GM23338 (cell line): Measurements from ENCODE around the gene VPS26C. TPM values are rescaled to one million over a fixed set of nuclear protein-coding genes. Genes with fewer than 3 reads are reported as not detected.
A peak's percentile ranks its signal among the peaks of the same experiment; 100 is the strongest.

Source experiments
- ATAC-seq: fragments of 200-7000 bp; cut with Tn5 transposase; 3 replicates; pipeline ENCODE4 v1.9.1; 2020
- DNase-seq: peaks from one replicate; pipeline ENCODE4 v3.0.0-alpha.2; 2015; ENCODE audit warnings: low spot score
- H2AFZ ChIP-seq: fragments of 200-600 bp; sonication (generic); 2 replicates; pipeline ENCODE4 v1.8.0; 2016; ENCODE audit warnings: antibody characterized with exemption, mild to moderate bottlenecking, moderate library complexity
- H3F3A ChIP-seq: fragments of 200-600 bp; sonication (generic); replicated peaks from 2 replicates; pipeline ENCODE4 v1.8.0; 2017; ENCODE audit warnings: antibody characterized with exemption, mixed run types, low read depth
- H3K27ac ChIP-seq: fragments of 200-600 bp; sonication (generic); 2 replicates; pipeline ENCODE4 v1.6.1; 2016; ENCODE audit warnings: low read depth
- H3K27me3 ChIP-seq: fragments of 200-600 bp; sonication (generic); 2 replicates; pipeline ENCODE4 v1.8.0; 2016; ENCODE audit warnings: mild to moderate bottlenecking, mixed run types, moderate library complexity; ENCODE audit not compliant: insufficient read depth
- H3K36me3 ChIP-seq: fragments of 200-600 bp; sonication (generic); 2 replicates; pipeline ENCODE4 v1.8.0; 2016; ENCODE audit warnings: mild to moderate bottlenecking; ENCODE audit not compliant: insufficient read depth
- H3K4me1 ChIP-seq: fragments of 200-600 bp; sonication (generic); 2 replicates; pipeline ENCODE4 v1.8.0; 2016; ENCODE audit warnings: mild to moderate bottlenecking, moderate library complexity; ENCODE audit not compliant: insufficient read depth
- H3K4me2 ChIP-seq: fragments of 200-600 bp; sonication (generic); 2 replicates; pipeline ENCODE4 v1.7.1; 2017; ENCODE audit warnings: mixed run types
- H3K4me3 ChIP-seq: fragments of 200-600 bp; sonication (generic); 2 replicates; pipeline ENCODE4 v1.6.1; 2016; ENCODE audit warnings: mixed run types
- H3K79me2 ChIP-seq: fragments of 200-600 bp; sonication (generic); replicated peaks from 2 replicates; pipeline ENCODE4 v1.8.0; 2017; ENCODE audit warnings: mild to moderate bottlenecking; ENCODE audit not compliant: insufficient read depth
- H3K9me2 ChIP-seq: fragments of 200-600 bp; sonication (generic); 2 replicates; pipeline ENCODE4 v1.8.0; 2017; ENCODE audit not compliant: insufficient read depth
- H4K20me1 ChIP-seq: fragments of 200-600 bp; sonication (generic); replicated peaks from 2 replicates; pipeline ENCODE4 v1.8.0; 2017; ENCODE audit warnings: mild to moderate bottlenecking; ENCODE audit not compliant: insufficient read depth
- H3K27ac Mint-ChIP-seq: 2 replicates; pipeline ENCODE4 v1.8.0; 2020; ENCODE audit warnings: inconsistent platforms, mild to moderate bottlenecking, moderate library complexity, mixed read lengths
- H3K27me3 Mint-ChIP-seq: 3 replicates; pipeline ENCODE4 v1.8.0; 2022; ENCODE audit warnings: low read depth, mild to moderate bottlenecking, moderate library complexity, mixed read lengths, inconsistent platforms; ENCODE audit not compliant: insufficient read depth, poor library complexity
- H3K36me3 Mint-ChIP-seq: 3 replicates; pipeline ENCODE4 v1.8.0; 2021; ENCODE audit warnings: low read depth, mild to moderate bottlenecking, inconsistent platforms, moderate library complexity, mixed read lengths
- H3K4me1 Mint-ChIP-seq: 3 replicates; pipeline ENCODE4 v1.8.0; 2020; ENCODE audit warnings: mild to moderate bottlenecking, inconsistent platforms, mixed read lengths
- H3K4me3 Mint-ChIP-seq: 3 replicates; pipeline ENCODE4 v1.8.0; 2021; ENCODE audit warnings: moderate library complexity, mild to moderate bottlenecking, inconsistent platforms, mixed read lengths
- H3K9me3 Mint-ChIP-seq: 3 replicates; pipeline ENCODE4 v1.8.0; 2020; ENCODE audit warnings: moderate library complexity, mild to moderate bottlenecking, inconsistent platforms, mixed read lengths
- CREB1 ChIP-seq: fragments of 250-450 bp; sonication (Bioruptor Pico); IDR thresholded peaks from 2 replicates; pipeline ENCODE4 v1.5.0; 2020; ENCODE audit warnings: low read depth, mild to moderate bottlenecking, moderate library complexity
- CTCF ChIP-seq, 2 experiments: fragments of 200-600 bp in 1 of 2; sonication (generic) in 1 of 2; conservative IDR thresholded peaks; 2 replicates each; pipeline versions ENCODE4 v1.5.1 to v1.6.1; 2016 to 2017; ENCODE audit warnings: antibody characterized with exemption in 2 of 2, low read depth in 2 of 2, mild to moderate bottlenecking in 2 of 2, moderate library complexity in 1 of 2
- ETS1 ChIP-seq: IDR thresholded peaks from 2 replicates; pipeline ENCODE4 v1.6.1; 2016; ENCODE audit warnings: antibody characterized with exemption
- EZH2 ChIP-seq: fragments of 200-600 bp; sonication (generic); IDR thresholded peaks from one replicate; pipeline ENCODE4 v1.8.0; 2017; ENCODE audit warnings: antibody characterized with exemption, mild to moderate bottlenecking, low read depth; ENCODE audit not compliant: unreplicated experiment
- EZH2phosphoT487 ChIP-seq: fragments of 200-600 bp; sonication (generic); IDR thresholded peaks from one replicate; pipeline ENCODE4 v1.8.1; 2018; ENCODE audit warnings: antibody characterized with exemption; ENCODE audit not compliant: unreplicated experiment
- JUNB ChIP-seq: IDR thresholded peaks from one replicate; pipeline ENCODE4 v1.6.1; 2016; ENCODE audit warnings: antibody characterized with exemption; ENCODE audit not compliant: unreplicated experiment
- NANOG ChIP-seq: IDR thresholded peaks from 2 replicates; pipeline ENCODE4 v1.6.1; 2016; ENCODE audit warnings: antibody characterized with exemption, borderline replicate concordance
- POLR2AphosphoS5 ChIP-seq: IDR thresholded peaks from 2 replicates; pipeline ENCODE4 v1.6.1; 2016; ENCODE audit warnings: antibody characterized with exemption, low read depth
- REST ChIP-seq: IDR thresholded peaks from one replicate; pipeline ENCODE4 v1.6.1; 2018; ENCODE audit warnings: antibody characterized with exemption; ENCODE audit not compliant: unreplicated experiment
- STAT1 ChIP-seq: IDR thresholded peaks from one replicate; pipeline ENCODE4 v1.6.1; 2016; ENCODE audit warnings: antibody characterized with exemption; ENCODE audit not compliant: unreplicated experiment
- ZNF114 ChIP-seq: fragments of 250-450 bp; sonication (Bioruptor Pico); IDR thresholded peaks from 2 replicates; pipeline ENCODE4 v1.5.0; 2020; ENCODE audit warnings: mild to moderate bottlenecking, moderate library complexity
- ZNF331 ChIP-seq: fragments of 250-450 bp; sonication (Bioruptor Pico); IDR thresholded peaks from 2 replicates; pipeline ENCODE4 v1.5.0; 2020; ENCODE audit warnings: low read depth, mild to moderate bottlenecking, moderate library complexity
- long read RNA-seq: library from polyadenylated mRNA; unstranded; transcript quantifications from one replicate; pipeline ENCODE4 v2.0.0, GENCODE V29; 2020; ENCODE audit not compliant: unreplicated experiment
- polyA plus RNA-seq: library from polyadenylated mRNA; unstranded; fragments of >200 nt; fragmentation: Nextera tagmentation; extraction: Ambion mirVana; gene quantifications from 2 replicates; pipeline ENCODE4 v1.2.1, GENCODE V29; 2016
- total RNA-seq: library from RNA; depleted of rRNA; stranded (reverse); fragments of >200 nt; shearing (Covaris generic); gene quantifications from 2 replicates; pipeline ENCODE4 v1.2.3, GENCODE V29; 2014; rRNA removed

Gene VPS26C
- total RNA-seq: 79.1 and 91.2 TPM in 2 replicates
- polyA plus RNA-seq: 39.3 and 45.1 TPM in 2 replicates
- long read RNA-seq, transcript VPS26C-213 (2 exons, 959 nt): major isoform, 9 of 24 reads
- long read RNA-seq, transcript VPS26C-201 (8 exons, 3,256 nt): minor isoform, 7 of 24 reads
- long read RNA-seq, partial matches to known transcripts: 2 of 24 reads
- long read RNA-seq, other reads (novel, unspliced or antisense): 5 of 24 reads

- Histone ChIP-seq H2AFZ (no peak within 1 kb of the TSS), H3K9me2 (peaks cover 4% of the 10 kb centered on the region; the same call in 1 of the 2 replicates), H3K4me1 (peaks cover 9% of the 10 kb centered on the region), H3F3A (0 out of 2 replicates have a peak, but pooled peaks cover 3% of the 10 kb centered on the region), H3K27me3 (no peaks in the 10 kb centered on the region), H3K27ac (peak within 1 kb of the TSS; percentile 97), H3K36me3 (no peaks in the 10 kb centered on the region), H3K79me2 (peaks cover 47% of the 10 kb centered on the region), H3K4me2 (peak within 1 kb of the TSS; percentile 77), H4K20me1 (peaks cover 14% of the 10 kb centered on the region), H3K4me3 (peak within 1 kb of the TSS; percentile 63)
- peaks cover 5% of the 10 kb centered on the region for H3K27me3 Mint-ChIP-seq
- H3K36me3 Mint-ChIP-seq: peaks cover 11% of the 10 kb centered on the region; the same call in 2 of the 3 replicates
- DNase-seq: peak; percentile 99
- H3K27ac Mint-ChIP-seq: peak within 1 kb of the TSS; percentile 99
- peak; percentile 89 for ATAC-seq
- peaks cover 30% of the 10 kb centered on the region for H3K4me1 Mint-ChIP-seq
- H3K9me3 Mint-ChIP-seq: peaks cover 3% of the 10 kb centered on the region; the same call in 2 of the 3 replicates
- peak within 1 kb of the TSS; percentile 93 for H3K4me3 Mint-ChIP-seq
- peak; percentile 70 for TF ChIP-seq ETS1
- no peak for TF ChIP-seq EZH2phosphoT487
- TF ChIP-seq ZNF331 (CRISPR knock-in tag): no peak
- TF ChIP-seq CTCF (conservative IDR thresholded peaks at IDR 0.05; ENCODE audit: low read depth in 2 of 2): no peak
- TF ChIP-seq POLR2AphosphoS5: peak; percentile 59
- TF ChIP-seq NANOG: no peak
- TF ChIP-seq JUNB: no peak
- TF ChIP-seq EZH2: no peak
- no peak for TF ChIP-seq REST
- TF ChIP-seq CREB1 (CRISPR knock-in tag): no peak
- no peak for TF ChIP-seq STAT1
- no peak for TF ChIP-seq ZNF114 (CRISPR knock-in tag)
Observed at GRCh38 chr21:37267269-37268185, at the start of gene VPS26C. Gene VPS26C, minus strand, starts transcription at chr21:37267334. Its CDS starts 40 bp downstream, at chr21:37267294.
